Measurements from ENCODE around the gene CEP72. TPM values are rescaled to one million over a fixed set of nuclear protein-coding genes. Genes with fewer than 3 reads are reported as not detected.

CEP72 gene
- total RNA-seq, 4 donors from 2014 or later: 2.6 to 9.4 (median 4.2) TPM

GRCh38 chr5:666816-667498 lies 54.8 kb downstream of the CEP72 start:
- Histone ChIP-seq H3K9me3 (no peaks in the 10 kb centered on the region), H3K4me1 (peaks cover 12 to 22% (median 18%) of the 10 kb centered on the region in 4 donors), H3K27me3 (no peaks in the 10 kb centered on the region), H3K36me3 (no peaks in the 10 kb centered on the region), H3K4me3 (no peak overlapping the region), H3K27ac (no peak overlapping the region)
- intact Hi-C loops (cut with DNase I; ENCODE audit: low total_unique reads): no loop called here
- in situ Hi-C loops (cut with MboI; ENCODE audit: low pct_ligation_motif_present in 1 of 4, low pct_unique_long_range_greater_than_20kb in 1 of 4, low sequenced_read_pairs in 3 of 4): loop anchor here in 2 of 4 donors (10.0 to 25.0 kb wide), 2 partner anchors 238 to 245 kb away; no protein-coding TSS in a partner anchor
- WGBS, 2 donors (ENCODE audit: low coverage in 1 of 2): 95 to 100% methylated on average over 1 to 13 of the region's 13 CpGs
- no peak for TF ChIP-seq POLR2A (IDR thresholded peaks at IDR 0.05)
- no peak for TF ChIP-seq CTCF (IDR thresholded peaks at IDR 0.05)
- TF ChIP-seq POLR2AphosphoS5 (IDR thresholded peaks at IDR 0.05): no peak
- TF ChIP-seq EP300 (IDR thresholded peaks at IDR 0.05; ENCODE audit: low read depth): no peak
- no peak for DNase-seq

- no peaks in the 10 kb centered on the region for H3K9me3 ChIP-seq
- no peaks in the 10 kb centered on the region for H3K27me3 ChIP-seq
- DNase-seq: no peak
- in situ Hi-C loops (cut with MboI; ENCODE audit: low pct_ligation_motif_present in 1 of 4, low pct_unique_long_range_greater_than_20kb in 1 of 4, low sequenced_read_pairs in 3 of 4) (loop anchor here in 2 of 4 donors (10.0 to 25.0 kb wide), 2 partner anchors 236 to 244 kb away; no protein-coding TSS in a partner anchor), intact Hi-C loops (cut with DNase I; ENCODE audit: low total_unique reads) (no loop called here)
- H3K36me3 ChIP-seq: no peaks in the 10 kb centered on the region
- no peak overlapping the region for H3K4me3 ChIP-seq
- TF ChIP-seq POLR2AphosphoS5 (IDR thresholded peaks at IDR 0.05) (no peak), CTCF (IDR thresholded peaks at IDR 0.05) (no peak), EP300 (IDR thresholded peaks at IDR 0.05; ENCODE audit: low read depth) (no peak), POLR2A (IDR thresholded peaks at IDR 0.05) (no peak)
- peaks cover 26 to 34% (median 32%) of the 10 kb centered on the region in 4 donors for H3K4me1 ChIP-seq
- H3K27ac ChIP-seq: peak overlapping the region in 2 of 4 donors; percentile 5 to 15
- WGBS, 2 donors (ENCODE audit: low coverage in 1 of 2): 89% methylated on average over 44 of the region's 44 CpGs; no CpG with 5 or more reads in 1 of the 2 donors
Measured at GRCh38 chr5:668283-668995, 56.3 kb downstream of the CEP72 start.

- Histone ChIP-seq H3K36me3 (no peaks in the 10 kb centered on the region), H3K4me1 (peaks cover 30 to 42% (median 36%) of the 10 kb centered on the region in 4 donors), H3K27me3 (no peaks in the 10 kb centered on the region), H3K27ac (peak overlapping the region in 2 of 4 donors; percentile 5 to 15), H3K4me3 (no peak overlapping the region), H3K9me3 (no peaks in the 10 kb centered on the region)
- in situ Hi-C loops (cut with MboI; ENCODE audit: low pct_ligation_motif_present in 1 of 4, low pct_unique_long_range_greater_than_20kb in 1 of 4, low sequenced_read_pairs in 3 of 4) (loop anchor here in 2 of 4 donors (10.0 to 25.0 kb wide), 2 partner anchors 236 to 243 kb away; no protein-coding TSS in a partner anchor), intact Hi-C loops (cut with DNase I; ENCODE audit: low total_unique reads) (no loop called here)
- WGBS, 2 donors (ENCODE audit: low coverage in 1 of 2): 55% methylated on average over 31 of the region's 40 CpGs; no CpG with 5 or more reads in 1 of the 2 donors
- DNase-seq: peak; percentile 49
- no peak for TF ChIP-seq POLR2AphosphoS5 (IDR thresholded peaks at IDR 0.05)
- peak; percentile 68 to 81 (median 79) for TF ChIP-seq CTCF (IDR thresholded peaks at IDR 0.05)
Measured at GRCh38 chr5:669111-669841, 57.1 kb downstream of the CEP72 start.

All from transverse colon (tissue), 4 donors.